Activated CD4-positive, alpha-beta T cell treated with anti-CD3 and anti-CD28 coated beads, Interleukin-10, Interleukin-2, amounts not matched to agents 100 ng/mL and 50 ng/mL, durations not matched to agents 16 hours and 8 hours (primary cell): ENCODE data around the gene NUP98.

Experiments used
- DNase-seq: peaks from one replicate; pipeline ENCODE4 v3.0.0-alpha.2; 2020

The NUP98 gene

DNA sequence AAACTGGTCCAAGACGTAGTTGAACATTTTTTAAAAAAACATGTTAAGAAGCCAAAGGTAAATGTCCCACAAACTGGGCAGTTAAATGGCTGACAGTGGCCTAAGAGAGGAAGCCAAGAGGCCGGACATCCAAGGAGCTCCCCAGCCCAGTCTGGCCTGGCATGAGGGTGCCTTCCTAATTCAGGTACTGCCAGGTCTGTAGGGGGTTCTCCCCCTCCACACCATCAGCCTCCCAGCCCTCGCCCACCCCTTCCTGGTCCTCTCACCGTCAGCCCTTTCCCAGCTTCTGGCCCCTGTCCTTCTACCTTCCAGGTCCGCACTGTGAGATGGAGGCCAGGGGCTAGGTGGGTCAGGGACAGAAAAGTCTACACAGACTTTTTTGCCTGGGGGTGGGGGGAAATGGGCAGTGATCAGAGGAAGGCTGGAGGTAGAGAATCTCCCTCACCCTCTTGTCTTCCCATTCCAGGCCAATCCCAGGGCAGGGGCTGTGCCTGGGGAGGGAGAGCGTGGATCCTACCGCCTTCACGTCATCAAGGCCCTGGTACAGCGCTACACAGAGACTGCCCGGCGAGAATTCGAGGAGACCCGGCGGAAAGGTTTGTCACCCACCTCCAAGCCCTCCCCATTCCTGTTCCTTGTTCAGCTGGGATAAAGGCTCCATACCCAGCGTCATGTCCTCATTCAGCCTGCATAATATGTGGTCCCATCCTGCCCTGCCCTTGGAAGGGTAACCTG is 161.5 kb downstream of the NUP98 start:
- DNase-seq, result no peak

DNA sequence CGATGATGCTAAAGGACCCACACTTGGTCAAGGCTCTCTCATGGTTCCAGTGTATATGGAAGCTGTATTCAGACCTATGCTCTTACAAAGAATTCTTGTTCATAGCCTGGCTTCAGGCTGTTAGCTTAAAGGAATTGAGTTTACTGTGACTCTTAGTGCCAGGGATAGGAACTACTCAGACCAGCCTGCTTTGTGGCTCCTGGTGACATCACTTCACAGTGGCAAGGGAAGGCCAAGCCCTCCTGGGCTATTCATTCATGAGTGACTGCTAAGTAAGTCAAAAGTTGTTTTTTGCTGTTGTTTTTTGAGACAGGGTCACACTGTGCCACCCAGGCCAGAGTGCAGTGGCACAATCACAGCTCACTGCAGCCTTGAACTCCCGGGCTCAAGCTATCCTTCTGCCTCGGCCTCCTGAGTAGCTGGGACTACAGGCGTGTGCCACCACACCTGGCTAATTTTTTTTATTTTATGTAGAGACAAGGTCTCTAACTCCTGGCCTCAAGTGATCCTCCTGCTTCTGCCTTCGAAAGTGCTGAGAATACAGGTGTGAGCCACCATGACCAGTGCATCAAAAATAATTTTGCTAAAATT is 165.2 kb downstream of the NUP98 start:
- no peak for DNase-seq

- no peak for DNase-seq
These were observed 166.0 kb downstream of the NUP98 start for GRCh38 chr11:3631331-3631730.

- no peak for DNase-seq
These were observed 170.1 kb downstream of the NUP98 start for GRCh38 chr11:3627291-3627690.

GRCh38 chr11:3626250-3626960 is 170.9 kb downstream of the NUP98 start:
- DNase-seq, result peak; percentile 15
